ENCODE results near the gene SOX11.

DNA sequence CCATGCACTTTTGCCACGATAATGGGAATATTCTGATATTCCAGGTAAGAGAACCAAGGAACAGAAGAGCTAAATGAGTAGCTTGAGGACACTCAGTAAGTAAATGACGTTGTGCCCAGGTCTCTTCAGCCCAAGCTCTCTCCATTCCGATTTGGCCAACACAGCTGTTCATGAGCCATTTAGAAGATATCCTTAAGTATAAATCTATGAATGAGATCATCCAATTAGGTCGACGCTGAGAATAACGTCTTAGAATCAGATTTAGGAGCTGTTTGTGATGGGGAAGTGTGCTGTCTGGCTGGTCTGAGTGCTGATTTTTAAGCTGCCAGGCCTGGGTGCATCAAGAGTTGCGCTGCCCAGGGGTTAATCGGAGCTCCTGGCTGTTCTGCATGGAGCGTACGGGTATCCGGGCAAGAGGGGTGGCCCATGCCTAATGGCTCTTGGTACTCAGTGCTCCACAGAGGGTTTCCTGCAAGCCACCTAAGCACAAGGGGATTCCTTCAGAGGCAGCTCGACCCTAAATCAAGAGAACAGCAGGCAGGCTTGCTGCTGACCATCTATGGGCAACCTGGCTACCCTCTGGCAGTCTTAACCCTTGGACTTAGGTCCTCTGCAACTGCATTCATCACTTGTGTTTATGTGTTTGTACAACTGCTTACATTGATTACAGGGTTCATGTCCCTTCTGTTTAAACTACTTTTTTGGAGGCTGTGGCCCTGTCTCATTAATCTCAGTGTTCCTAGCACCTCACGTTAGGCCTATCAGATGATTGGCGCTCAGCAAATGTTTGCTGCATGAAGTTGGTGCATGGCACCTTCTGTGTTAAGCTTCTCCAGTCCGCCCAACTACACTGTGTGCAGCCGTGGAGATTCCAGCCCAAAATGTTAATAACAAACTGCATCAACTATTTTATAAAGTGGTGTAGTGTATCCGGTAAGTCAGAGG lies 31.9 kb downstream of the SOX11 start:
- TF ChIP-seq, protein P1, sequence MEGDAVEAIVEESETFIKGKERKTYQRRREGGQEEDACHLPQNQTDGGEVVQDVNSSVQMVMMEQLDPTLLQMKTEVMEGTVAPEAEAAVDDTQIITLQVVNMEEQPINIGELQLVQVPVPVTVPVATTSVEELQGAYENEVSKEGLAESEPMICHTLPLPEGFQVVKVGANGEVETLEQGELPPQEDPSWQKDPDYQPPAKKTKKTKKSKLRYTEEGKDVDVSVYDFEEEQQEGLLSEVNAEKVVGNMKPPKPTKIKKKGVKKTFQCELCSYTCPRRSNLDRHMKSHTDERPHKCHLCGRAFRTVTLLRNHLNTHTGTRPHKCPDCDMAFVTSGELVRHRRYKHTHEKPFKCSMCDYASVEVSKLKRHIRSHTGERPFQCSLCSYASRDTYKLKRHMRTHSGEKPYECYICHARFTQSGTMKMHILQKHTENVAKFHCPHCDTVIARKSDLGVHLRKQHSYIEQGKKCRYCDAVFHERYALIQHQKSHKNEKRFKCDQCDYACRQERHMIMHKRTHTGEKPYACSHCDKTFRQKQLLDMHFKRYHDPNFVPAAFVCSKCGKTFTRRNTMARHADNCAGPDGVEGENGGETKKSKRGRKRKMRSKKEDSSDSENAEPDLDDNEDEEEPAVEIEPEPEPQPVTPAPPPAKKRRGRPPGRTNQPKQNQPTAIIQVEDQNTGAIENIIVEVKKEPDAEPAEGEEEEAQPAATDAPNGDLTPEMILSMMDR (optimal IDR thresholded peaks at IDR 0.05 in 1 of 3, IDR thresholded peaks at IDR 0.05 in 1 of 3, conservative IDR thresholded peaks at IDR 0.05 in 1 of 3; ENCODE audit: extremely low read depth in 1 of 3, insufficient read depth in 2 of 3, low read length in 3 of 3) = no peak
- TF ChIP-seq EZH2 (IDR thresholded peaks at IDR 0.05; ENCODE audit: low read length) = no peak

Measured in keratinocyte (primary cell).